GM21360 (cell line): ENCODE data around the gene SEC14L1.
"Not testable (repeated sequence)": the region's sequence is repeated elsewhere in the genome, so short reads cannot be mapped to it uniquely, and the experiment has no call there.

Source experiments
- ATAC-seq: cut with Tn5 transposase; IDR thresholded peaks from one replicate; pipeline ENCODE4 v1.9.1; 2021; ENCODE audit warnings: mild to moderate bottlenecking, moderate library complexity; ENCODE audit not compliant: unreplicated experiment

SEC14L1 gene

GRCh38 chr17:77140166-77140877, 447 bp upstream of the SEC14L1 start:
- ATAC-seq: peak; percentile 69

- ATAC-seq: no peak
Measured at GRCh38 chr17:77141846-77142449, 1.2 kb downstream of the SEC14L1 start.

GRCh38 chr17:77142689-77143088, 1.9 kb downstream of the SEC14L1 start:
- no peak for ATAC-seq

GRCh38 chr17:77143306-77143705, 2.5 kb downstream of the SEC14L1 start:
- no peak for ATAC-seq

- no peak for ATAC-seq
Measured at GRCh38 chr17:77144227-77144626, 3.5 kb downstream of the SEC14L1 start.

- no peak for ATAC-seq
Measured at GRCh38 chr17:77145224-77145611, 4.4 kb downstream of the SEC14L1 start.

GRCh38 chr17:77145612-77146245, 5.0 kb downstream of the SEC14L1 start:
- no peak for ATAC-seq

- ATAC-seq: no peak
Measured at GRCh38 chr17:77146246-77146632, 5.5 kb downstream of the SEC14L1 start.

- ATAC-seq: peak; percentile 47
Measured at GRCh38 chr17:77146882-77147281, 6.1 kb downstream of the SEC14L1 start.

GRCh38 chr17:77147357-77147801, 6.6 kb downstream of the SEC14L1 start:
- peak; percentile 36 for ATAC-seq

- ATAC-seq: no peak
Measured at GRCh38 chr17:77148077-77148939, 7.5 kb downstream of the SEC14L1 start.

- no peak for ATAC-seq
Measured at GRCh38 chr17:77148940-77149510, 8.3 kb downstream of the SEC14L1 start.

GRCh38 chr17:77150196-77150595, 9.4 kb downstream of the SEC14L1 start:
- ATAC-seq: no peak

GRCh38 chr17:77151186-77151585, 10.4 kb downstream of the SEC14L1 start:
- ATAC-seq: no peak

- not testable (repeated sequence) for ATAC-seq
Measured at GRCh38 chr17:77152056-77152455, 11.3 kb downstream of the SEC14L1 start.

- no peak for ATAC-seq
Measured at GRCh38 chr17:77153472-77153871, 12.7 kb downstream of the SEC14L1 start.

- ATAC-seq: no peak
Measured at GRCh38 chr17:77153999-77154586, 13.3 kb downstream of the SEC14L1 start.

GRCh38 chr17:77155125-77155524, 14.4 kb downstream of the SEC14L1 start:
- ATAC-seq: no peak

GRCh38 chr17:77157766-77158165, 17.0 kb downstream of the SEC14L1 start:
- not testable (repeated sequence) for ATAC-seq

GRCh38 chr17:77160091-77160874, 19.5 kb downstream of the SEC14L1 start:
- no peak for ATAC-seq
